Measurements from ENCODE around the gene SDK2.

Gene SDK2, protein sequence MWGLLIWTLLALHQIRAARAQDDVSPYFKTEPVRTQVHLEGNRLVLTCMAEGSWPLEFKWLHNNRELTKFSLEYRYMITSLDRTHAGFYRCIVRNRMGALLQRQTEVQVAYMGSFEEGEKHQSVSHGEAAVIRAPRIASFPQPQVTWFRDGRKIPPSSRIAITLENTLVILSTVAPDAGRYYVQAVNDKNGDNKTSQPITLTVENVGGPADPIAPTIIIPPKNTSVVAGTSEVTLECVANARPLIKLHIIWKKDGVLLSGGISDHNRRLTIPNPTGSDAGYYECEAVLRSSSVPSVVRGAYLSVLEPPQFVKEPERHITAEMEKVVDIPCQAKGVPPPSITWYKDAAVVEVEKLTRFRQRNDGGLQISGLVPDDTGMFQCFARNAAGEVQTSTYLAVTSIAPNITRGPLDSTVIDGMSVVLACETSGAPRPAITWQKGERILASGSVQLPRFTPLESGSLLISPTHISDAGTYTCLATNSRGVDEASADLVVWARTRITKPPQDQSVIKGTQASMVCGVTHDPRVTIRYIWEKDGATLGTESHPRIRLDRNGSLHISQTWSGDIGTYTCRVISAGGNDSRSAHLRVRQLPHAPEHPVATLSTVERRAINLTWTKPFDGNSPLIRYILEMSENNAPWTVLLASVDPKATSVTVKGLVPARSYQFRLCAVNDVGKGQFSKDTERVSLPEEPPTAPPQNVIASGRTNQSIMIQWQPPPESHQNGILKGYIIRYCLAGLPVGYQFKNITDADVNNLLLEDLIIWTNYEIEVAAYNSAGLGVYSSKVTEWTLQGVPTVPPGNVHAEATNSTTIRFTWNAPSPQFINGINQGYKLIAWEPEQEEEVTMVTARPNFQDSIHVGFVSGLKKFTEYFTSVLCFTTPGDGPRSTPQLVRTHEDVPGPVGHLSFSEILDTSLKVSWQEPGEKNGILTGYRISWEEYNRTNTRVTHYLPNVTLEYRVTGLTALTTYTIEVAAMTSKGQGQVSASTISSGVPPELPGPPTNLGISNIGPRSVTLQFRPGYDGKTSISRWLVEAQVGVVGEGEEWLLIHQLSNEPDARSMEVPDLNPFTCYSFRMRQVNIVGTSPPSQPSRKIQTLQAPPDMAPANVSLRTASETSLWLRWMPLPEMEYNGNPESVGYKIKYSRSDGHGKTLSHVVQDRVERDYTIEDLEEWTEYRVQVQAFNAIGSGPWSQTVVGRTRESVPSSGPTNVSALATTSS (N-terminal part only)

DNA sequence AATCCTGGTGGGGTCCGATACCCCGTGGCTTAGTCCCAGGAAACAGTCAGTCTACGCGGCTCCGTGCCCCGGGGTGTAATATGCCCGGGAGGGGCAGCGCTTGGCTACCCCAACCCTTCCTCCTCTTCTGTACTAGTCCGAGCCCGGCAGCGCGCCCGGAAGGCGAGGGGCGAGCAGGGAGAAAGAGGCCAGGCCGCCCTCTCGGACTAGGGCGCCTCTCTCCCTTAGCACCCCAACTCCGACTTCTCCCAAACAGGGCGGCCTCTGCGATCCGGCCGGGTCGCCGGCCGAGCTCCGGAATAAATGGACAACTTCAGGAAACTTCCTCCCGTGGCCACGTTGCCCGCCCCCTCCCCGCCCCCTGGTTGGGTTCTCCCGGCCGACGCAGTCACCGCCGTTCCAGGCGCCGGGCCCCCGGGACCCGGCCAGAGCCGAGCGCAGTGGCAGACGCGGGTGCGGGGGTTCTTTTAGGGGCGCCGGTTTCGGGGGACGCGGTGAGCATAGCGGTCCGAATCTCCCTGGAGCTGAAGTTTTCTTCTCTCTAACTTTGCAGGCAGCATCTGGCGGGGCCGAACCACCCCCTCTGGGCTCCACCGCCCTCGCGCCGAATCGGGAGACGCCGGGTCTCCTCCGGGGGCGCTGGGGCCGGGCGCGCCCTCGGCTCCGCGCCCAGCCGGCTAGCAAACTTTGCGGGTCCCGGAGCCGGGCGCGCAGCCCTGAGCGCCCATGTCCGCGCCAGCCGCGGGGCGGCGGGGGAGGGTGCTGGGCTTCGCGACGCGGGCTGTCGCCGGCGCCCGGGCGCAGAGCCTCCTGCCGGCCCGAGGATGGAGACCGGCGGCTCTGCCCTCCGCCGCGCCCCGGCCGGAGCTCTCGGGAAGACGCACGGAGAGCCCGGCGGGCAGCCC is at the start of gene SDK2:
Gene SDK2 (minus strand): TSS at position 301 of the 905 bp plus-strand sequence. CDS start 357 bp downstream, outside the sequence.
- DNase-seq, result no peak

DNA sequence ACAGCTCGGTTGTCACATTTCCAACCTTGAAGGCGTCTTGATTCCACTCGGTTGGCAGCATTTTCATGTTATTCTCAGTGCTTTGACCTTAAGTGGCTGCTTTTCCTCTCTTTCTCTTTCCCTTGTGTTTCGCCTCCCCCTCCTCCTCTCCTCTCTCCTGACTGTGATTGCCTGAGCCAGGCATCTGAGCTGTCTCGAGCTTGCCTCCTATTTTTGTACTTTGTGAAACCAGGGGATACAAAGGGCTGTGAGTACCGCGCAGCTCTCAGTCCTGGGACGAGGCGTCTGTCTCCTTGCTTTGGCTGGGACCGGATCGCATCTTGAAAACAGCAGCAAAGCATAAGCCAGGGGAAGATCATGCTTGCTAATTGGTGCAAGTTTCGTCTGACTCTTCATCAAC is 48.8 kb upstream of the SDK2 start:
- no peak for DNase-seq

DNA sequence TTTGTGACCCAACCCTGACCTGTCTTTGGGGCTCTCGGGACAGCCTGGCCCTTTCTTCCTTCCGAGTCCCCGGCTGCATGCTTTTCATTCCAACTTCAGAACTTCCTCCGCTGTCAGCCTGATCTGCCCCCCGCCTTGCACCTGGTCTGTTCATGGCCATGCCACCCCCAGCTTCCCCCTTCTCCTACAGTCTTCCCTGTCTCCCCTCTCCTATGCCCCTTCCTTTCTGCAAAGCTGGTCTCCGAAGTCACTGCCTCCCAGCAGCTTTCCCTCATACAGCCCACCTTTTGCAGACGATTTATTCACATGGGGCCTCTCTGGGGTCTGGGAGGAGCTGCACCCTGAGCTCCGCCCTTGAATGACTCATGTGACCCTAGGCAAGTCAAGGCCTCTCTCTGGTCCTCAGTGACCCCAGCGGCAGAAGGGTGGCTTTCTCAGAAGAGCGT is 47.1 kb upstream of the SDK2 start:
- DNase-seq, result no peak

DNA sequence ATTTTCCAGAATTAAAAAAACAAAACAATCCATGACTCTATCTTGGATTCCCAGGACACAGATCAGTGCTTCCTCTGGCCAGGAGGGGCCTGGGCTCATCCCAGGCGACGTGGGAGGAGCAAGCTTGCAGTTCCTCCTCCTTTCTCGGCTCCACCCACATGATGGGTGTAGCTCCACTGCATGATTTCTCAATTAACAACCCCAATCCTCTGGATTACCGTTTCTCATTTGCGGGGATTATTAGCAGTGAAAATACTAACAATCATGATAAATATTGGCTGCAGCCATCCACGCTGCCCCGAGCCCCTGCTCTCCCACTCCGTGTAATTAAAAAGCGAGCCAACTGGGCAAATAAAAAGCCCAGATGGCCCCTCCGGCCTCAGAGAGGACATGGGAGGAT is 46.4 kb upstream of the SDK2 start:
- DNase-seq, result no peak

DNA sequence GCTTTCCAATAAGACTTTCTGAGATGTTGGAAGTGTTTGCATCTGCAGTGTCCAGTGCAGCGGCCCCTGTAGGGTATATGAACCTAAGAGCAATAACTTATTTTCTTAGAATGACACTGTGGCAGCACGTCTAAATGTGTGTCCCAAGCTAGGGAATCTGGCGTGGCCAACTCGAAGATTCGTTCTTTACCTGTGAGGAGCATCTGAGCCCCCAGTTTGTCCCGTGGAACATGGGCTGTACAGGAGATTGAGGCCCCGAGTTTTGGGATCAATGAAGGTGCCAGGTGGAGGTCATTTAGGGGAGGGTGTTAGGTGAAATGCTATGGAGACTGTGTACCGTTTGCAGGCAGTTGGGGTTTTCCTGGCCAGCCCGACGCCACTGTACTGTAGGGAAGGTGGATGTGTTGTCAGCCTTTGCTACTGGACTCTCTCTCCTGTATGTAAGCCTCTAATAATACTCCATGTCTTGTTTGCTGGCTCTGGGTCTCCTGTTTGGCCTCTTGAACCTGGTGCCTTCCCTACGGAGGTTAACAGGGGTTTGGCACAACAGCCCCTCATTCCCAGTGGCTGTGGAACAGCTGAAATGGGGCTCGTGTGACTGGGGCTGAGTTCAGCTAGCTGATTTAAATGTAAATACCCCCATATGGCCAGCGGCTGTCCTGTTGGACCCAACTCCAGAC is 45.5 kb upstream of the SDK2 start:
- no peak for DNase-seq

DNA sequence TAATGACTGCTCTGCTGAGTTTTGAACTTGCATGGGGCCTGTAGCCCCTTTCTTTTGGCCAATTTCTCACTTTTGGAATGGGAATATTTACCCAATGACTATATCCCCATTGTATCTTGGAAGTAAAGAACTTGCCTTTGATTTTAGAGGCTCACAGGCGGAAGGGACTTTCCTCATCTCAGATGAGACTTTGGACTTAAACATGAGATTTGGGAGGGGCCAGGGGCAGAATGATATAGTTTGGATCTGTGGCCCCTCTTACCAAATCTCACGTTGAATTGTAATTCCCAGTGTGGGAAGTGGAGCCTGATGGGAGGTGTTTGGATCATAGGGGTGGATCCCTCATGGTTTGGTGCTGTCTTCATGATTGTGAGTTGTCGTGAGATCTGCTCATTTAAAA is 42.7 kb upstream of the SDK2 start:
- DNase-seq, result no peak

DNA sequence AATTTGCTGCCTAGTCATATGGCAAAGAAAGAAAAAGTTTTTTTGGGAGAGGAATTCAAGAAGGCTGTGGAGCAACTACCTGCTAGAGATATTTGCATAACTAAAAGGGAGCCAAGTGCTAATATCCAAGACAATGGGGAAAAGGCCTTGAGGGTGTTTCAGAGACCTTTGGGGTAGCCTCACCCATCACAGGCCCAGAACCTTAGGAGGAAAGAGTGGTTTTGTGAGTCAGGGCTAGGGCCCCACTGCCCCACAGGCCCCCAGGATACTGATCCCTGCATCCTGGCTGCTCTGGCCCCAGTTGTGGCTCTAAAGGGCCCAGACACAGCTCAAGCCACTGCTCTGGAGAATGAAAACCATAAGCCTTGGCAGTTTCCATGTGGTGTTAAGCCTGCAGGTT is 41.9 kb upstream of the SDK2 start:
- no peak for DNase-seq

DNA sequence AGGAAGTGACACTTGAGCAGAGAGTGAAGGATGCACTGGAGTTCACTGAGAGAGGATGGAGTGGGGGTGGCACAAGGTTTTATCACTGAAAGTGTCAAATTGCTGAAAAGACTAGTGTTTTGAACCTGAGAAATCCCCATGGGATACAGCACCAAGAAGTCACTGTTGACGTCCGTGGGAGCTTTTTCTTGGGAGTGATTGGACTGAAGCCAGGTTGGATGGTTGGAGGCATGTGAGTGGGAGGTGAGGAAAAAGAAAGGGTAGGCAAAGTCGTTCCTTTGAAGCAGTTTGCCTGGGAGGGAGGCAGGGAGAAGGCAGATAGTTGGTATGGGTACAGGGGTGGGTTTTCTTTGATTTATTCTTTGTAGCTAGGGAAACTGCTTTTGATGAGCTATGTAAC is 39.9 kb upstream of the SDK2 start:
- no peak for DNase-seq

DNA sequence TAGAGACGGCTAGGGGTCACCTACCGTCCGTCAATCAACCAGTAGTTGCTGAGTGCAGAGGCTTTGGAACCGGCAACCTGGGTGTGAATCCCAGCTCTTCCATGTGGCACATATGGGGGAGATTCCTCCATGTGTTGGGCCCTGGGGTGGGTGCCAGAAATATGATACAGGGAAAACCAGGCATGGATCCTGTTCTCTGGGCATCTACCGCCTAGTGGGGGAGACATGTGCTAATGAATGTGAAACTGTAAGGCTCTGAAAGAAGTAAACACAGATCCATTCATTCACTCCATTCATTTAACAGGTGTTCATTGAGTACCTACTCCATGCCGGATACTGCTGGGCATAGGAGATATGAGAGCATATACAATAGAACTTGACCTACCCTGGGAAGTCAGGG is 39.5 kb upstream of the SDK2 start:
- DNase-seq, result no peak

DNA sequence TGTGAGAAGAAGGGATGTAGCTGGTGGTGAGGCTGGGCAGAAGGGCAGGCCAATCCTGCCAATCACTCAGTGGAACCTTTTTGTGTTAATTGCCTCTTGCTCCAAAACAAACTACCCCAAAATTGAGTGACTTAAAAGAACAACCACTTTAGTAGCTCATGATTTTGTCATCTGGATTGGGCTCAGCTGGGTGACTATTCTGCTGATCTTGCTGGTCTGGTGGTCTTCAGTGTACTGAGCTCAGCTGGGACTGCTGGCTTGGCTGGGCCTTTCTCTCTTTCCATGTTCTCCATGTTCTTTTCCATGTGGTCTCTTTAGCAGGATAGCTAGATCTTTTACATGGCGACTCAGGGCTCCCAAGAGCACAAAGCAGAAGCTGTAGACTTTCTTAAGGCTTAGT is 37.7 kb upstream of the SDK2 start:
- DNase-seq, result no peak

DNA sequence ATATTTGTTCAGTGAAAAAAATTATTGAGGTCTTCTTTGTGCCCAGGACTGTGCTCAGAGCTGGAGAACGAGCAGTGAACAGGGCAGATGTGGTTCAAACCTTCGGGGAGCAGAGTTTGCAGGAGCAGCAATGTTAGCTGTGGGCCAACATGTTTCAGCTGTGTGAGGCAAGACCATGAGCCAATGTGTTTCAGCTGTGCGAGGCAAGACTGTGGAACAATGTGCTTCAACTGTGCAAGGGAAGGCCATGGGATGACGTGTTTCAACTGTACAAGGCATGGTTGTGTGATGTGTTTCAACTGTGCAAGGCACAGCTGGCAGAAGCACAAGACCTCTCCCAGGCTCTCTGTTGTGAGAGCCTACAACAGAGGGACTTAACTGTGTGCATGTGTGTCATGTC is 35.2 kb upstream of the SDK2 start:
- DNase-seq, result no peak

DNA sequence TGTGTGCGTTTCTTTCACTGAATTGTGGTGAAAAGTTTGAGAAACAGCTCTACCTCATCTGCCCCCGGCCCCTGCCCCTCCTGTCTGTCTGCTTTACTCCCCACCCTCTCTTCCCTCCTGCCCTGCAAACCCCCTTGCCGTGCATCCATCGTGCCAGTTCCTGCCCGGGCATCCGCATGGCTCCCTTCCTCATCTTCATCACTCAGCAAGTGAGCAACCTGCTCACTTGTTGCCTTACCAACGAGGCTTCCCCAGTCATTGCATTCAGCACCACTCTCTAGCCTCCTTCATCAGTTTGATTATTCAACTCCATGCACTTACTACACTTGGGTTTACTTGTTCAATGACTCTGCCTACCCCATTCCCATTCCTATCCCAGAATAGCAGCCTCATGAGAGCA is 34.8 kb upstream of the SDK2 start:
- DNase-seq, result no peak

DNA sequence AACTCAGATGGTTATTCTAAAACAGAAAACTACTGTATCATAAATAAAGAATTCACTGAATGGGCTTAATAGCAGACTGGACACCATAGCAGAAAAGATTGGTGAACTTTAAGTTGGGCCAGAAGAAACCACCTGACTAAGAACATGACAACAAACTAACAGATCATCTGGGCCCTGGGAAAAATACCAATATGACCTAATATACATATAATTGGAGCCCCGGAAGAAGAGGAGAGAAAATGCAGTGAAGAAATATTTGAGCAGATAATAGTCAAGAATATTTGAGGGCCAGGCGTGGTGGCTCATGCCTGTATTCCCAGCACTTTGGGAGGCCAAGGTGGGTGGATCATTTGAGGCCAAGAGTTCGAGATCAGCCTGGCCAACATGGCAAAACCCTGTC is 25.5 kb upstream of the SDK2 start:
- no peak for DNase-seq

DNA sequence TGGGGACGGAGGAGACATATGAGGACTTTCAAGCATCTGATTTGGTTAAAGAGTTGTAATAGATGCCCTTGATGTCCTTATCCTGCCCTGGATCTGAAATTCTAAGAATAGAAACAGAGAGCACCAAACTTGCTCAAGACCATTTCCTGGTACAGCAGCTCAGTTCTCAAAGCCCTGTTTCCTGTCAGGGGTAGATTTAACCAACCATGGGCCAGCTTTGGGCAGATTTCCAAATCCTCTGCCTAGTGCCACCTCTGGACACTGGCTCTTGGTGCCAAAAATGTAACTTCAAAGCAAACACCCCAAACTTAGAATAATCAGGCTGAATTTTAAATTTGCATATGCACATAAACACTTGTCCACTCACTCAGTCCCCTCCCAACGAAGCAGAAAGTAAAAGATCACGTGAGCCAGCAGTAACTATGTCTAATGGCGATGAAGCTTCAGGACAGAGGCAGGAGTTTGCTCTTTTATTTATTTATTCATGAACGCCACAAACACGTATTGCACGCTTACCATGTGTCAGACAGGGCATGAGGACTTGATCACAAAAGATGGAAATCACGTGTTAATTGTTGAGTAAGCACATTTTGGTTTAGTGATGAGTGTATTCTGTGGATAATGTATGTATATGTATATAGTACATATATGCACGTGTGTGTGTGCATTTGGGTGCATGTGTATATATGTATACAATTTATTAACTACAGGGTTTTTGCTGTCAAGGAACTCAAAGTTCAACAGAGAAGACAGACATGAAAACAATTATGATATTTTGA is 23.1 kb upstream of the SDK2 start:
- peak; percentile 4 for DNase-seq

DNA sequence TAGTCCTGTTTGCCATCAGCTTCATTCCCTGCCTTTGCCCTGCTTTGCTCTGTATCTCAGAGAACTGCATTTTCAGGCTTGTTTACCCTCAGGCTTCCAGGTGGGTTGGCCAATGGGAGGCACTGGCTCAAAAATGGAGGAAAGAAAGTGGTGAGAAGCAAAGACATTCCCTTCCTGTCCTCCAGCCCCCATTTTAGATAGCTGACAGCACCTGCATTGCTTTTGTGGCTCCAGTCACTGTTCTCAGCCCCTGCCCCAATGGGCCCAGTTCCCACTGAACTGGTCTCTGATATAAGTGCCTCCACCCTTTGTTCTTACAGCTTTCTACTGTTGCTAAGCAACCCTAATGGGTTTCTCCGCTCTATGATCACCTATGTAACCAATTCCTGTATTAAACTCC is 19.4 kb upstream of the SDK2 start:
- DNase-seq, result no peak

DNA sequence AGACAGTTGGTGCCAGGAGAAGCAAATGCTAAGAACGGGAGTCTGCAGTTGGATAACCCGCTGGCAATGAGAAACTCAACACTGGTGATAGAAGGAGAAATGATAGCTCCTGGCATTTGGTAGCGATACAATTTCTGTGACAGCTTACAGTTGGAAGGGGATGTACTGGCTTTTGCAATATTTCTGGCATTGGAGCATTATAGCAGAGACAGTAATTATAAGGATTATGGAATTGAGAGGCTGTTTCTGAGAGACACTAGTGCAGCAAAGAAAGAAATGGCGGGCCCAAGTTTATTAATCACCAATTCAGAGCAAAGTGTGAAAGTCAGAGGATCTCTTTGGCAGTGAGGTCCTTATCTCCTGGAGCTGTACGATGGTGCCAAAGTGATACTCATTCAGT is 16.1 kb upstream of the SDK2 start:
- DNase-seq, result no peak

DNA sequence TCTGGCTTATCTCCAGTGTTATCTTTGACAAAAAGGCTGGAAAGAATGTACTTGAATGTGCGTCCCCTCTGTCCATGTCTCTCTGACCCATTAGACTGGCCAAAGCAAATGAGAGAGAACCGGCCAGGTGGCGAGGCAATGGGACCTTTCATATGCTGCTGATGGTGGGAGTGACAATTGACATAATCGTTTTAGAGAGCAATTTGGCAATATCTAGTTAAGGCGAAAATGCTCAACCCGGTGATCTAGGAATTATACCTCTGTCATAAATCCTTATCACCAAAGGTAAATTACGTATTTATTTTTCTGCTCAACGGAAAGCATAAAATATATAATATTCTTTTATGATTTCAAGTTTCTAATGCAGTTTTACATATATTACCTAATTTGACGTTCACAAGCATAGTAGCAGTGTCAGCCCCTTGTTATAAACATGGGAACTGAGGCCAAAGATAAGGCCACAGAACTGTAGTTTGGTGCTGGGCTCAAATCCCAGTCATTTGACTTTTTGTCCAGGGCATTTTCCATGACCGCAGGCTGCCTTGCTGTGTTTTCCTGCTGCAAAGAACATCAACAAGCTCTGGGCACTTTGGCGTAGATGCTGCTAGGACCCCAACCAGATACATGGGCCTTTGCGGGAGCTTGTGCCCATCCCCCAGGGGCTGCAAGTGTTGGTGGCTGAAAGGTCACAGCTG is 14.7 kb upstream of the SDK2 start:
- no peak for DNase-seq

DNA sequence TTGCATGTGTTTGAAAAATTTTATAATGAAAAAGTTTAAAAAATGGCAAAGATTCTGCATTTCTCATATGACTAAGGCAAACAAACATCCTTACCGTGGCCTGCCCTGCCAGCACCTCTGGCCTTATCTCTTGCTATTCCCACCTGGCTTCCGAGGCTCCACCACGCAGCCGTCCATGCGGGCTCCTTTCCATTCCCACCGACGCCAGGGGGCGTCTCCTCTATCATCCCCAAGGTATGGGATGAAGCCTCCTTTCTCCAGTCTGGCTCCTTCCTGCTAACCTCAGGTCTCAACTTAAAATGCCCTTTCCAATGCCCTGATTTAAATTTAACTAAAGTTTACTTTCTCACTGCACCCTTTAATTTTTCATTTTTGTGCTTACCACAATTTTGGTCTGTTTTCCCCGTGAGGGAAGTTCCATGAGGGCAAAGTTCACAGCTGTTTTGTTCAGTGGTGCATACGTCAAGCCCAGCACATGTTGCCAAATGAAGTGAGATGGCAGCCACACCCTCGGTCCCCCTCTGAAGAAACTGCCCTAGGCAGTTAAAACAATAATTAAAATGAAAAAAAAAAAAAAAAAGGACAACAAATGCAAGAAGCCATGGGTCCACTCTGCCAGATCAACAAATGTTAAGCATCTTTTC is 13.3 kb upstream of the SDK2 start:
- DNase-seq, result no peak

DNA sequence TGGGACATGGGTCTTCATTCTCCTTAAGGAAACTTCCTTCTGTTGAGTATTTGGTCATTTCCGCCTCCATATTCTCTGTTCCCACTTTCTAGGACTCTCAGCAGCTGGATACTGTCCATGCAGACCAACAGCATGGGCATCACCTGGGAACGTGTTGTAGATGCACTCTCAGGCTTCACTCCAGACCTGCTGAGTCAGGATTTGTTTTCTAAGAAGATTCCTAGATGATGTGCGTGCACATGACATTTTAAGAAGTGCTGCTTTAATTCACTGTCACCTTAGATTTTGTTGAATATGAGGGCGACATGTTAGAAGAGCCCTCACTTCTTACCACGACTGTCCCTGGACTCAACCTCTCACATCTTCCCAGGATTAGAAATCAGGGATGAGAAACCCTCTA is 10.0 kb upstream of the SDK2 start:
- no peak for DNase-seq

DNA sequence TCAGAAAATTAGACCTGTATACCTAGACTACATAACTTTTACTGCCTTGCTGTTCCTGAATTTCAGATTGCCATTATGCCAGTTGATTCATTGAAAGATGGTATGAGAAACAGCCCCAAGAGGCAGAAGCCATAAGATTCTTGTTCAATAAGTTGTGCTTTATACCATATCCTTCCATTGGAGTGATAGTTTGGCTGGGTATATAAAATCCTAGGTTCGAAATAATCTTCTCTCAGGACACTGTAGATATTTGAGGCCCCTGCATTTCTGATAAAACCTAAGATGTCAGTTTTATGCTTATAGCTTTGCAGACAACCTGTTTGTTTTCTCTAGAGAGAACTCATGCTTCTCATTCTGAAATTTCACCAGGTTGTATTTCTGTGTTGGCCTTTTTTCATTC is 9.6 kb upstream of the SDK2 start:
- DNase-seq, result no peak

Data from CD4-positive, alpha-beta T cell treated with Interleukin-4 for 4 hours (primary cell).